NCI-H2029 treated with DMSO at 0.1 percent for 48 hours (cell line): Measurements from ENCODE around the gene FAM181A.

ENCODE experiments used
- DNase-seq: peaks from one replicate; lab custom pipeline; 2025; lab: John Stamatoyannopoulos, UW

The FAM181A gene

GRCh38 chr14:93950948-93951634 lies 23.9 kb downstream of the FAM181A start:
- DNase-seq = no peak

GRCh38 chr14:93951635-93952540 lies 24.7 kb downstream of the FAM181A start:
- DNase-seq = no peak

GRCh38 chr14:93952829-93953228 lies 25.7 kb downstream of the FAM181A start:
- no peak for DNase-seq

- no peak for DNase-seq
These were observed 26.1 kb downstream of the FAM181A start for GRCh38 chr14:93953263-93953662.

- no peak for DNase-seq
These were observed 26.8 kb downstream of the FAM181A start for GRCh38 chr14:93953739-93954515.

- DNase-seq = no peak
These were observed 27.3 kb downstream of the FAM181A start for GRCh38 chr14:93954516-93954830.

GRCh38 chr14:93954900-93955849 lies 28.0 kb downstream of the FAM181A start:
- no peak for DNase-seq

- DNase-seq = no peak
These were observed 28.8 kb downstream of the FAM181A start for GRCh38 chr14:93955850-93956481.

- DNase-seq = no peak
These were observed 29.6 kb downstream of the FAM181A start for GRCh38 chr14:93956514-93957332.

GRCh38 chr14:93957333-93957710 lies 30.2 kb downstream of the FAM181A start:
- DNase-seq = no peak

- no peak for DNase-seq
These were observed 30.8 kb downstream of the FAM181A start for GRCh38 chr14:93957751-93958566.

- DNase-seq = no peak
These were observed 31.6 kb downstream of the FAM181A start for GRCh38 chr14:93958567-93959238.

- DNase-seq = no peak
These were observed 32.3 kb downstream of the FAM181A start for GRCh38 chr14:93959239-93960107.

GRCh38 chr14:93960108-93960475 lies 32.9 kb downstream of the FAM181A start:
- DNase-seq = no peak

GRCh38 chr14:93960774-93961438 lies 33.8 kb downstream of the FAM181A start:
- DNase-seq = no peak

GRCh38 chr14:93961620-93962019 lies 34.5 kb downstream of the FAM181A start:
- DNase-seq = no peak
